HEK293 (cell line): Measurements from ENCODE around the gene SLC36A1.
A peak's percentile ranks its signal among the peaks of the same experiment; 100 is the strongest.

Source experiments
- CTCF ChIA-PET: fragments of 350-600 bp; formaldehyde crosslinking; extraction: SDS; loops from one replicate; lab custom pipeline; 2021; ENCODE audit warnings: antibody characterized with exemption; lab: Yijun Ruan, JAX
- POLR2A ChIA-PET: fragments of 300-600 bp; formaldehyde crosslinking; extraction: SDS; loops from one replicate; lab custom pipeline; 2020; ENCODE audit warnings: antibody characterized with exemption, inconsistent platforms; lab: Yijun Ruan, JAX
- H3K27ac ChIP-seq: fragments of 200-500 bp; sonication (Bioruptor generic); 2 replicates; pipeline ENCODE4 v1.5.1; 2014; ENCODE audit warnings: low read depth, low read length, control low read depth, inconsistent platforms; ENCODE audit errors: extremely low read depth
- H3K36me3 ChIP-seq, 2 experiments: fragments of 200-500 bp in 1 of 2; sonication (Bioruptor generic) in 1 of 2; 1 replicate in 1 of 2; 2 replicates in 1 of 2; pipeline ENCODE4 v1.5.1; 2014 to 2017; ENCODE audit warnings: inconsistent platforms in 2 of 2, low read length in 2 of 2; ENCODE audit not compliant: control insufficient read depth in 2 of 2, insufficient read depth in 1 of 2
- H3K4me1 ChIP-seq: fragments of 200-500 bp; sonication (Bioruptor generic); 2 replicates; pipeline ENCODE4 v1.5.1; 2014; ENCODE audit warnings: mild to moderate bottlenecking, low read length, inconsistent platforms; ENCODE audit not compliant: control insufficient read depth, insufficient read depth
- H3K4me3 ChIP-seq: 2 replicates; pipeline ENCODE4 v1.5.1; 2011; ENCODE audit warnings: low read depth, mild to moderate bottlenecking, control low read depth, low read length, moderate library complexity
- H3K9me3 ChIP-seq: fragments of 200-500 bp; sonication (Bioruptor generic); 2 replicates; pipeline ENCODE4 v1.5.1; 2014; ENCODE audit warnings: low read depth, low read length, inconsistent platforms; ENCODE audit not compliant: control insufficient read depth, insufficient read depth
- HOXC10 ChIP-seq: sonication (generic); formaldehyde crosslinking; IDR thresholded peaks from 2 replicates; pipeline ENCODE4 v1.8.1; 2023; ENCODE audit warnings: mild to moderate bottlenecking, missing genetic modification reagents
- HOXD13 ChIP-seq: sonication (generic); formaldehyde crosslinking; IDR thresholded peaks from 2 replicates; pipeline ENCODE4 v1.8.0; 2022; ENCODE audit warnings: missing genetic modification reagents, borderline replicate concordance
- RBAK ChIP-seq: fragments of 450-650 bp; formaldehyde crosslinking; IDR thresholded peaks from 2 replicates; pipeline ENCODE4 v1.5.1; 2016; ENCODE audit warnings: missing biosample characterization, missing genetic modification characterization
- SCRT1 ChIP-seq: fragments of 450-650 bp; formaldehyde crosslinking; IDR thresholded peaks from 2 replicates; pipeline ENCODE4 v1.5.1; 2016; ENCODE audit warnings: missing biosample characterization, missing genetic modification characterization, borderline replicate concordance
- ZBTB17 ChIP-seq: fragments of 450-650 bp; formaldehyde crosslinking; IDR thresholded peaks from 2 replicates; pipeline ENCODE4 v1.5.1; 2016; ENCODE audit warnings: missing biosample characterization, missing genetic modification characterization
- ZBTB21 ChIP-seq: fragments of 450-650 bp; formaldehyde crosslinking; IDR thresholded peaks from 2 replicates; pipeline ENCODE4 v1.5.1; 2017; ENCODE audit warnings: missing biosample characterization, missing genetic modification characterization
- ZBTB8A ChIP-seq: fragments of 450-650 bp; formaldehyde crosslinking; IDR thresholded peaks from 2 replicates; pipeline ENCODE4 v1.5.1; 2016; ENCODE audit warnings: missing biosample characterization, missing genetic modification characterization
- ZFP3 ChIP-seq: fragments of 450-650 bp; formaldehyde crosslinking; IDR thresholded peaks from 2 replicates; pipeline ENCODE4 v1.5.1; 2016; ENCODE audit warnings: low read depth, missing biosample characterization, missing genetic modification characterization
- ZNF138 ChIP-seq: fragments of 450-650 bp; formaldehyde crosslinking; IDR thresholded peaks from 2 replicates; pipeline ENCODE4 v1.5.1; 2016; ENCODE audit warnings: missing biosample characterization, missing genetic modification characterization, borderline replicate concordance
- ZNF248 ChIP-seq: fragments of 450-650 bp; formaldehyde crosslinking; IDR thresholded peaks from 2 replicates; pipeline ENCODE4 v1.5.1; 2017; ENCODE audit warnings: missing biosample characterization, missing genetic modification characterization
- ZNF558 ChIP-seq: fragments of 450-650 bp; formaldehyde crosslinking; IDR thresholded peaks from 2 replicates; pipeline ENCODE4 v1.5.1; 2016; ENCODE audit warnings: missing biosample characterization, missing genetic modification characterization
- ZNF585B ChIP-seq: fragments of 450-650 bp; formaldehyde crosslinking; IDR thresholded peaks from 2 replicates; pipeline ENCODE4 v1.5.1; 2016; ENCODE audit warnings: missing biosample characterization, missing genetic modification characterization
- ZNF654 ChIP-seq: fragments of 450-650 bp; formaldehyde crosslinking; IDR thresholded peaks from 2 replicates; pipeline ENCODE4 v1.5.1; 2016; ENCODE audit warnings: low read depth, missing biosample characterization, missing genetic modification characterization
- ZNF658 ChIP-seq: fragments of 450-650 bp; formaldehyde crosslinking; IDR thresholded peaks from 2 replicates; pipeline ENCODE4; 2016; ENCODE audit warnings: missing biosample characterization, missing genetic modification characterization
- TF ChIP-seq, protein P1 (sequence below): fragments of 450-650 bp; formaldehyde crosslinking; IDR thresholded peaks from 2 replicates; pipeline ENCODE4 v1.5.1; 2016; ENCODE audit warnings: missing biosample characterization, missing genetic modification characterization, borderline replicate concordance
- TF ChIP-seq, protein P2 (sequence below): fragments of 450-650 bp; formaldehyde crosslinking; IDR thresholded peaks from 2 replicates; pipeline ENCODE4 v1.5.1; 2016; ENCODE audit warnings: missing biosample characterization, missing genetic modification characterization
- TF ChIP-seq, protein P3 (sequence below): fragments of 450-650 bp; formaldehyde crosslinking; IDR thresholded peaks from 2 replicates; pipeline ENCODE4 v1.5.1; 2016; ENCODE audit warnings: missing biosample characterization, missing genetic modification characterization
- TF ChIP-seq, protein P4 (sequence below): fragments of 450-650 bp; formaldehyde crosslinking; IDR thresholded peaks from 2 replicates; pipeline ENCODE4 v1.5.1; 2016; ENCODE audit warnings: missing biosample characterization, missing genetic modification characterization
- TF ChIP-seq, protein P5 (sequence below): fragments of 450-650 bp; formaldehyde crosslinking; IDR thresholded peaks from 2 replicates; pipeline ENCODE4 v1.5.1; 2016; ENCODE audit warnings: missing biosample characterization, missing genetic modification characterization
- TF ChIP-seq, protein P6 (sequence below): fragments of 450-650 bp; formaldehyde crosslinking; IDR thresholded peaks from 2 replicates; pipeline ENCODE4 v1.5.1; 2017; ENCODE audit warnings: missing biosample characterization, missing genetic modification characterization

SLC36A1 gene

DNA sequence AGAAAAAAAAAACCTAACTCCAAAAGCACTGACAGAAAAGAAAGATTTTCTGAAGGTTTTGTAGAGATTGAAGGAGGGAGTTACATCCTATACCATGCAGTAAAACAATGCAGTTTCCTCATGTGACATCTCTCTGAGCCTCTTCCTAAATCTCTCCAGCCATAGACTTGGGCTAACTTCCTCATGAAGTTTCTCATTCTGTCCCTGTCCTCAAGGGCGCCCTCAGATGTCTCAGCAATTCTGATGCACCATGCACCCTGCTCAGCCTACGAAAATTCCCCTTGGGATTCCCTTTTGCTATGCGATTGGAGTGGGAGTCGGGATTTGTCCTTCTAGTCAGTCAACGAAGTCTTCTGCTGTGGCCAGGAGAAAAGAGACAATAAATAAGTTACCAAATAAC lies 74.8 kb downstream of the SLC36A1 start (continued):
- TF ChIP-seq, protein P1, sequence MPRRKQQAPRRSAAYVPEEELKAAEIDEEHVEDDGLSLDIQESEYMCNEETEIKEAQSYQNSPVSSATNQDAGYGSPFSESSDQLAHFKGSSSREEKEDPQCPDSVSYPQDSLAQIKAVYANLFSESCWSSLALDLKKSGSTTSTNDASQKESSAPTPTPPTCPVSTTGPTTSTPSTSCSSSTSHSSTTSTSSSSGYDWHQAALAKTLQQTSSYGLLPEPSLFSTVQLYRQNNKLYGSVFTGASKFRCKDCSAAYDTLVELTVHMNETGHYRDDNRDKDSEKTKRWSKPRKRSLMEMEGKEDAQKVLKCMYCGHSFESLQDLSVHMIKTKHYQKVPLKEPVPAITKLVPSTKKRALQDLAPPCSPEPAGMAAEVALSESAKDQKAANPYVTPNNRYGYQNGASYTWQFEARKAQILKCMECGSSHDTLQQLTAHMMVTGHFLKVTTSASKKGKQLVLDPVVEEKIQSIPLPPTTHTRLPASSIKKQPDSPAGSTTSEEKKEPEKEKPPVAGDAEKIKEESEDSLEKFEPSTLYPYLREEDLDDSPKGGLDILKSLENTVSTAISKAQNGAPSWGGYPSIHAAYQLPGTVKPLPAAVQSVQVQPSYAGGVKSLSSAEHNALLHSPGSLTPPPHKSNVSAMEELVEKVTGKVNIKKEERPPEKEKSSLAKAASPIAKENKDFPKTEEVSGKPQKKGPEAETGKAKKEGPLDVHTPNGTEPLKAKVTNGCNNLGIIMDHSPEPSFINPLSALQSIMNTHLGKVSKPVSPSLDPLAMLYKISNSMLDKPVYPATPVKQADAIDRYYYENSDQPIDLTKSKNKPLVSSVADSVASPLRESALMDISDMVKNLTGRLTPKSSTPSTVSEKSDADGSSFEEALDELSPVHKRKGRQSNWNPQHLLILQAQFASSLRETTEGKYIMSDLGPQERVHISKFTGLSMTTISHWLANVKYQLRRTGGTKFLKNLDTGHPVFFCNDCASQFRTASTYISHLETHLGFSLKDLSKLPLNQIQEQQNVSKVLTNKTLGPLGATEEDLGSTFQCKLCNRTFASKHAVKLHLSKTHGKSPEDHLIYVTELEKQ (tag by site-specific recombination) = no peak
- TF ChIP-seq ZNF558 (tag by site-specific recombination) (no peak), ZNF658 (tag by site-specific recombination) (no peak), RBAK (tag by site-specific recombination) (no peak), HOXD13 (CRISPR knock-in tag) (no peak), SCRT1 (tag by site-specific recombination) (no peak), ZBTB8A (tag by site-specific recombination) (no peak), HOXC10 (CRISPR knock-in tag) (no peak), ZNF248 (tag by site-specific recombination) (no peak), ZNF585B (tag by site-specific recombination) (no peak), ZFP3 (tag by site-specific recombination) (no peak)
- TF ChIP-seq, protein P2, sequence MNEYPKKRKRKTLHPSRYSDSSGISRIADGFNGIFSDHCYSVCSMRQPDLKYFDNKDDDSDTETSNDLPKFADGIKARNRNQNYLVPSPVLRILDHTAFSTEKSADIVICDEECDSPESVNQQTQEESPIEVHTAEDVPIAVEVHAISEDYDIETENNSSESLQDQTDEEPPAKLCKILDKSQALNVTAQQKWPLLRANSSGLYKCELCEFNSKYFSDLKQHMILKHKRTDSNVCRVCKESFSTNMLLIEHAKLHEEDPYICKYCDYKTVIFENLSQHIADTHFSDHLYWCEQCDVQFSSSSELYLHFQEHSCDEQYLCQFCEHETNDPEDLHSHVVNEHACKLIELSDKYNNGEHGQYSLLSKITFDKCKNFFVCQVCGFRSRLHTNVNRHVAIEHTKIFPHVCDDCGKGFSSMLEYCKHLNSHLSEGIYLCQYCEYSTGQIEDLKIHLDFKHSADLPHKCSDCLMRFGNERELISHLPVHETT (tag by site-specific recombination) = no peak
- TF ChIP-seq, protein P3, sequence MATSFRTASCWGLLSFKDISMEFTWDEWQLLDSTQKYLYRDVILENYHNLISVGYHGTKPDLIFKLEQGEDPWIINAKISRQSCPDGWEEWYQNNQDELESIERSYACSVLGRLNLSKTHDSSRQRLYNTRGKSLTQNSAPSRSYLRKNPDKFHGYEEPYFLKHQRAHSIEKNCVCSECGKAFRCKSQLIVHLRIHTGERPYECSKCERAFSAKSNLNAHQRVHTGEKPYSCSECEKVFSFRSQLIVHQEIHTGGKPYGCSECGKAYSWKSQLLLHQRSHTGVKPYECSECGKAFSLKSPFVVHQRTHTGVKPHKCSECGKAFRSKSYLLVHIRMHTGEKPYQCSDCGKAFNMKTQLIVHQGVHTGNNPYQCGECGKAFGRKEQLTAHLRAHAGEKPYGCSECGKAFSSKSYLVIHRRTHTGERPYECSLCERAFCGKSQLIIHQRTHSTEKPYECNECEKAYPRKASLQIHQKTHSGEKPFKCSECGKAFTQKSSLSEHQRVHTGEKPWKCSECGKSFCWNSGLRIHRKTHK (tag by site-specific recombination) = no peak

DNA sequence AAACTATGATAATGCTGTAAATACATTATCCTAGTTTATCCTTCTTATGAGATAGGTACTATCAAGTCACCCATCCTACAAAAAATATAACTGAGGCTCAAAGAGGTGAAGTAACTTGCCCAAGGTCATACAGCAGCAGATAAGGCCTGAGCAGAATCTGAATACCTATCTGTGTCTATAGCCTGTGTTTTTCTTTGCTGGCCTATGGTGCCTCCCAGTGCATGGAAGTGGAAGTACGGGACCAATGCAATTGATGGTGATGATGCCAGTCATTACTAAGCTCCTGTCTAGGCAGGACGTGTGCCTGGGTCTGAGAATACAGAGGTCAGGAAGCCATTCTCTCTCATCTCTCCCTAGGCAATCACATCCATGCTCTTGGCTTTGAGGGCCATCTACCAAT lies 75.9 kb downstream of the SLC36A1 start:
- Histone ChIP-seq H3K36me3 (no peaks in the 10 kb centered on the region), H3K4me3 (no peak overlapping the region), H3K9me3 (no peaks in the 10 kb centered on the region), H3K4me1 (no peaks in the 10 kb centered on the region), H3K27ac (no peak overlapping the region)
- CTCF ChIA-PET = interaction anchor here (0.5 to 2.2 kb wide), 32 partner anchors 9 to 722 kb away, joined by 3 to 36 read pairs (median 3); partner anchors contain the start of gene SLC36A1
- POLR2A ChIA-PET = interaction anchor here (0.8 kb wide), 1 partner anchor 76 kb away, joined by 4 read pairs; the partner anchor contains the start of gene SLC36A1
- TF ChIP-seq, protein P4, sequence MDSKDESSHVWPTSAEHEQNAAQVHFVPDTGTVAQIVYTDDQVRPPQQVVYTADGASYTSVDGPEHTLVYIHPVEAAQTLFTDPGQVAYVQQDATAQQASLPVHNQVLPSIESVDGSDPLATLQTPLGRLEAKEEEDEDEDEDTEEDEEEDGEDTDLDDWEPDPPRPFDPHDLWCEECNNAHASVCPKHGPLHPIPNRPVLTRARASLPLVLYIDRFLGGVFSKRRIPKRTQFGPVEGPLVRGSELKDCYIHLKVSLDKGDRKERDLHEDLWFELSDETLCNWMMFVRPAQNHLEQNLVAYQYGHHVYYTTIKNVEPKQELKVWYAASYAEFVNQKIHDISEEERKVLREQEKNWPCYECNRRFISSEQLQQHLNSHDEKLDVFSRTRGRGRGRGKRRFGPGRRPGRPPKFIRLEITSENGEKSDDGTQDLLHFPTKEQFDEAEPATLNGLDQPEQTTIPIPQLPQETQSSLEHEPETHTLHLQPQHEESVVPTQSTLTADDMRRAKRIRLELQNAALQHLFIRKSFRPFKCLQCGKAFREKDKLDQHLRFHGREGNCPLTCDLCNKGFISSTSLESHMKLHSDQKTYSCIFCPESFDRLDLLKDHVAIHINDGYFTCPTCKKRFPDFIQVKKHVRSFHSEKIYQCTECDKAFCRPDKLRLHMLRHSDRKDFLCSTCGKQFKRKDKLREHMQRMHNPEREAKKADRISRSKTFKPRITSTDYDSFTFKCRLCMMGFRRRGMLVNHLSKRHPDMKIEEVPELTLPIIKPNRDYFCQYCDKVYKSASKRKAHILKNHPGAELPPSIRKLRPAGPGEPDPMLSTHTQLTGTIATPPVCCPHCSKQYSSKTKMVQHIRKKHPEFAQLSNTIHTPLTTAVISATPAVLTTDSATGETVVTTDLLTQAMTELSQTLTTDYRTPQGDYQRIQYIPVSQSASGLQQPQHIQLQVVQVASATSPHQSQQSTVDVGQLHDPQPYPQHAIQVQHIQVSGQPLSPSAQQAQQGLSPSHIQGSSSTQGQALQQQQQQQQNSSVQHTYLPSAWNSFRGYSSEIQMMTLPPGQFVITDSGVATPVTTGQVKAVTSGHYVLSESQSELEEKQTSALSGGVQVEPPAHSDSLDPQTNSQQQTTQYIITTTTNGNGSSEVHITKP (tag by site-specific recombination) = no peak
- TF ChIP-seq, protein P5, sequence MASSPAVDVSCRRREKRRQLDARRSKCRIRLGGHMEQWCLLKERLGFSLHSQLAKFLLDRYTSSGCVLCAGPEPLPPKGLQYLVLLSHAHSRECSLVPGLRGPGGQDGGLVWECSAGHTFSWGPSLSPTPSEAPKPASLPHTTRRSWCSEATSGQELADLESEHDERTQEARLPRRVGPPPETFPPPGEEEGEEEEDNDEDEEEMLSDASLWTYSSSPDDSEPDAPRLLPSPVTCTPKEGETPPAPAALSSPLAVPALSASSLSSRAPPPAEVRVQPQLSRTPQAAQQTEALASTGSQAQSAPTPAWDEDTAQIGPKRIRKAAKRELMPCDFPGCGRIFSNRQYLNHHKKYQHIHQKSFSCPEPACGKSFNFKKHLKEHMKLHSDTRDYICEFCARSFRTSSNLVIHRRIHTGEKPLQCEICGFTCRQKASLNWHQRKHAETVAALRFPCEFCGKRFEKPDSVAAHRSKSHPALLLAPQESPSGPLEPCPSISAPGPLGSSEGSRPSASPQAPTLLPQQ = no peak
- TF ChIP-seq ZNF138 = no peak
- TF ChIP-seq ZBTB17 (tag by site-specific recombination) = peak; percentile 88
- no peak for TF ChIP-seq ZBTB21 (tag by site-specific recombination)
- TF ChIP-seq, protein P6, sequence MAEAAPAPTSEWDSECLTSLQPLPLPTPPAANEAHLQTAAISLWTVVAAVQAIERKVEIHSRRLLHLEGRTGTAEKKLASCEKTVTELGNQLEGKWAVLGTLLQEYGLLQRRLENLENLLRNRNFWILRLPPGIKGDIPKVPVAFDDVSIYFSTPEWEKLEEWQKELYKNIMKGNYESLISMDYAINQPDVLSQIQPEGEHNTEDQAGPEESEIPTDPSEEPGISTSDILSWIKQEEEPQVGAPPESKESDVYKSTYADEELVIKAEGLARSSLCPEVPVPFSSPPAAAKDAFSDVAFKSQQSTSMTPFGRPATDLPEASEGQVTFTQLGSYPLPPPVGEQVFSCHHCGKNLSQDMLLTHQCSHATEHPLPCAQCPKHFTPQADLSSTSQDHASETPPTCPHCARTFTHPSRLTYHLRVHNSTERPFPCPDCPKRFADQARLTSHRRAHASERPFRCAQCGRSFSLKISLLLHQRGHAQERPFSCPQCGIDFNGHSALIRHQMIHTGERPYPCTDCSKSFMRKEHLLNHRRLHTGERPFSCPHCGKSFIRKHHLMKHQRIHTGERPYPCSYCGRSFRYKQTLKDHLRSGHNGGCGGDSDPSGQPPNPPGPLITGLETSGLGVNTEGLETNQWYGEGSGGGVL (tag by site-specific recombination) = no peak
- TF ChIP-seq ZNF654 = peak; percentile 64
